GM12864 (cell line): Measurements from ENCODE around the gene MIA3.

Experiments used
- DNase-seq: peaks from one replicate; pipeline ENCODE4 v3.0.0-alpha.2; 2011; ENCODE audit warnings: low read depth
- H3K4me3 ChIP-seq: 2 replicates; pipeline ENCODE4 v1.5.1; 2011; ENCODE audit warnings: mild to moderate bottlenecking, low read depth, low read length, control low read depth
- TF ChIP-seq, protein P1 (sequence below): IDR thresholded peaks from 2 replicates; pipeline ENCODE4 v1.5.1; 2011; ENCODE audit warnings: low read depth, mild to moderate bottlenecking, moderate library complexity, low read length, control low read depth, inconsistent platforms; ENCODE audit errors: missing control alignments

MIA3 gene

DNA sequence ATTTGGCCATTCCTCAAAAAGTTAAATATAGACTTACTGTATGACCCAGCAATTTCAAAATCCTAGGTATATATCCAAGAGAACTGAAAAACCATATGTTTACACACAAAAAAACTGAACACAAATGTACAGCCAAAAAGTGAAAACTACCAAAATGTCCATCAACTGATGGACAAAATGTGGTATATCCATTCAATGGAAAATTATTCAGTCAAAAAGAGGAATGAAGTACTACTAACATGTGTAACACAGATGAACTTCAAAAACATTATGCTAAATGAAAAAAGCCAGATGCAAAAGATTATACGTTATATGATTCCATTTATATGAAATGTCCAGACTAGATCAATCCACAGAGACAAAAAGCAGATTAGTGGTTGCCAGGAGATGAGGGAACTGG is 86.4 kb downstream of the MIA3 start:
- TF ChIP-seq, protein P1, sequence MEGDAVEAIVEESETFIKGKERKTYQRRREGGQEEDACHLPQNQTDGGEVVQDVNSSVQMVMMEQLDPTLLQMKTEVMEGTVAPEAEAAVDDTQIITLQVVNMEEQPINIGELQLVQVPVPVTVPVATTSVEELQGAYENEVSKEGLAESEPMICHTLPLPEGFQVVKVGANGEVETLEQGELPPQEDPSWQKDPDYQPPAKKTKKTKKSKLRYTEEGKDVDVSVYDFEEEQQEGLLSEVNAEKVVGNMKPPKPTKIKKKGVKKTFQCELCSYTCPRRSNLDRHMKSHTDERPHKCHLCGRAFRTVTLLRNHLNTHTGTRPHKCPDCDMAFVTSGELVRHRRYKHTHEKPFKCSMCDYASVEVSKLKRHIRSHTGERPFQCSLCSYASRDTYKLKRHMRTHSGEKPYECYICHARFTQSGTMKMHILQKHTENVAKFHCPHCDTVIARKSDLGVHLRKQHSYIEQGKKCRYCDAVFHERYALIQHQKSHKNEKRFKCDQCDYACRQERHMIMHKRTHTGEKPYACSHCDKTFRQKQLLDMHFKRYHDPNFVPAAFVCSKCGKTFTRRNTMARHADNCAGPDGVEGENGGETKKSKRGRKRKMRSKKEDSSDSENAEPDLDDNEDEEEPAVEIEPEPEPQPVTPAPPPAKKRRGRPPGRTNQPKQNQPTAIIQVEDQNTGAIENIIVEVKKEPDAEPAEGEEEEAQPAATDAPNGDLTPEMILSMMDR = no peak
- no peak overlapping the region for H3K4me3 ChIP-seq
- DNase-seq = no peak

DNA sequence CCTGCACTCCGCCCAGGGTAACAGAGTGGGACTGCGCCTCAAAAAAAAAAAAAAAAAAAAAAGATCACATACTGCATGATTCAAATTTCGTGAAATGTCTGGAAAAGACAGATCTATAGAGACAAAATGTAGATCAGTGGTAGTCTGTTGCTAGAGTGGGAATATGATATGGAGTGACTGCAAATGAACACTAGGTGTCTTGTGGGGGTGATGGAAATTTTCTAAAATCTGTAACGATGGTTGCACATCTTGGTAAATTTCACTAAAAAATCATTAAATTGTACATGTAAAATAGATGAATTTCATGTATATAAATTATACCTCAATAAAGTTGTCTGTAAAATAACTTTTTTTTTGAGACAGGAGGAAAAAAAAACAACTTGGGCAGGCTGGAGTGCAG is 88.9 kb downstream of the MIA3 start:
- H3K4me3 ChIP-seq = no peak overlapping the region
- TF ChIP-seq, protein P1 = no peak
- no peak for DNase-seq

DNA sequence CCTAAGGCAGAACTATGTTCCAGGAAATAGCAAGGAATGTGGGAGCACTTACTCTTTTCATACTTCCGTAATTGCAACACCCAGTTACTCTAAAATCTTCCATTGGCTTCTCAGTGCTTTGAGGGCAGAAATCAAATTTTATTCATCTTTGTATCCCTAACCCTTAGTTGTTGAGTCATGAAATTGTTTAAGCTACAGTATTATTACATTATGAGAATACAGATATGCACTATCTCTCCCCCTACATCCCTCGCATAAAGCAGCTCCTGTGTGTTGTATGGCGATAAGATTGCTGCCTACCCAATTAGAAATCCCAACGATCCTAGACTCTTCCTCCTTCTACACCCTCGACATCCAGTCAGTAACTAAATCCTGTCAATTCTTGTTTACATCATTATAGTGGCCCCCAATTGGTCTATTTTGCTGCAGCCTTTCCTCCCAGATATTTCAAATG is 91.8 kb downstream of the MIA3 start:
- no peak overlapping the region for H3K4me3 ChIP-seq
- TF ChIP-seq, protein P1 = no peak
- no peak for DNase-seq

DNA sequence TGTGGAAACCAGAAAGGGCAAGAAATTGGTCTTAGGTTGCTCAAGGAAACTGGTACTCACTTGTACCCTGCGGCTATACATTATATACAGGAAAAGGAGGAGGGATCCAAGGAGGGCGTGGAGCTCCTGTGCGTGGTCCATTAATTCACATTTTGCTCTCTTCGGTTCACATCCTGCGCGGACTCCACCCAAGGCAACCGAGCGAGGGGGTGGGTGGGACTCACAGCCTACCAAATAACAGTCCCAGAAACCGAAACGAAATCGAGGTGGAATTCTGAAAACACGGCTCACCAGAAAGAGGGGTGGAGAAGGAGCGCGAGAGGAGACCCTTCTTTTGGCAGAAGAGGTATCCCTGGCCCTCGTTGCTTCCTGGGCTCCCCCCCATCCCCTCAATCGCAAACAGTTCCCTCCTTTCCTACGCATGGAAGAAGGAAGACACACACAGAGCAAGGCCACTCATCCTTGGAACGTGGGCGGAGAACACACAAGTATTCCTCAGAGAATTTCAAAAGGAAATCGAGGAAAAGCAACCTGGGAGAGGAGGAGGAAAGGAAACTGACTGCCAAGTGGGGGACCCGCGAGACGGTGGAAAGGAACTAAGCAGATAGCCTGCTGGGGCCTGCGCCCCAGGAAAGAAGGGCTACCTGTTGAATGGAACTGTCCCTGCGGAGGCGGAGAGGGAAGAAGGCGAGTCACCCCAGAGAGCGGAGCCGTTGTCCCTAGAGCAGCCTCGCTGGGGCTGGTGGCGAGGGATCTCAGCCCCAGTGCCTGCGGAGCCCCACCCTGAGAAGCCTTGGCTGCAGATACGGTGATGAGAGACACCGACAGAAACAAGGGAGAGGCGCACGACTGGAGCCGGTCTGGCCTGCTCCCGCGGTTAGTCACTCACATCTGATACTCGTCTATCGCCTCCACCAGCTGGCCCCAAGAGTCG is 93.7 kb downstream of the MIA3 start:
- DNase-seq = no peak
- TF ChIP-seq, protein P1 = no peak
- H3K4me3 ChIP-seq = peak overlapping the region; percentile 98

DNA sequence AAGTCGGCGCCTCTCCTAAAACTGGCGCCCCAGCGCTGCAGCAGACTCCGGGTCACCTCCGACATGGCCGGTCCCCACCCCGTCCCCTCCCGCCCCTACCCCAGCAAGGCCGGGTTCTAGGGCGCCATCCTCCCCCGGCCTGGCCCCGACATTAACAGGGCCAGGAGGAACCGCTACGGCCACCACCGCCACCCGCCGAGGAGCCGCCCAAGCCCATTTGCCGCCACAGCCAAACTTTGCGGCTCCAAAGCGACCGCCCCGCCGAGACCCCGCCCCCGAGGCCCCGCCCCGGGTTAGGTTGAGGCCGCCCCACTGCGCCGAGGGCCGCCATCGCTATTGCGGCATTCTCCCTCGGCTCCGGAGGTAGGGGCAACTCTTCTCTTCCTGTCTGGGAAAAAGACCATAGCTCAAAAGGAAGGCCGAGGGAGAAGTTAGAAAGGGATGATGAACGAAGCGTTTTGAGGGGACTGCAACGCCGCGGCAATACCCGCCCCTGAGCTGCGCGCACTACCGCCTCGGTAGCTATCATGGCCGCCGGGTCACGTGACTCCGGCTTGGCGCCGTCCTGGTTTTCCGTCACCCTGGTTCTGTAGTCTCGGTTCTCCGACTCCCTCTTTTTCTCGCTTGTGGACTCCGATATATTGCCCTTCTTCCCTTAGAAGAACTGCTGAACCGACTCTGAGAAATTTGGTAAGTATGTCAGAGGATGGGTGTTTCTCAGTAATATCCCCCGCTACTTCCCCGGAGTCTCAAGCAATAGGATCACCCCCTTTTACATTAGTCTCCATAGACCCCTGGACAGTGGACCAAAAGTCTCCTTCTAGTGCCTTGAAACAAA is 94.6 kb downstream of the MIA3 start, which contains the start of the genes AIDA and BROX:
Gene AIDA, minus strand, starts transcription at position 239 of the 838 bp plus-strand sequence. Its CDS starts 174 bp downstream, at position 65.
Gene BROX, plus strand, starts transcription at position 312 of the 838 bp plus-strand sequence. CDS start 3,136 bp downstream, outside the sequence.
- TF ChIP-seq, protein P1 = no peak
- peak within 1 kb of the TSS; percentile 98 for H3K4me3 ChIP-seq
- no peak for DNase-seq

DNA sequence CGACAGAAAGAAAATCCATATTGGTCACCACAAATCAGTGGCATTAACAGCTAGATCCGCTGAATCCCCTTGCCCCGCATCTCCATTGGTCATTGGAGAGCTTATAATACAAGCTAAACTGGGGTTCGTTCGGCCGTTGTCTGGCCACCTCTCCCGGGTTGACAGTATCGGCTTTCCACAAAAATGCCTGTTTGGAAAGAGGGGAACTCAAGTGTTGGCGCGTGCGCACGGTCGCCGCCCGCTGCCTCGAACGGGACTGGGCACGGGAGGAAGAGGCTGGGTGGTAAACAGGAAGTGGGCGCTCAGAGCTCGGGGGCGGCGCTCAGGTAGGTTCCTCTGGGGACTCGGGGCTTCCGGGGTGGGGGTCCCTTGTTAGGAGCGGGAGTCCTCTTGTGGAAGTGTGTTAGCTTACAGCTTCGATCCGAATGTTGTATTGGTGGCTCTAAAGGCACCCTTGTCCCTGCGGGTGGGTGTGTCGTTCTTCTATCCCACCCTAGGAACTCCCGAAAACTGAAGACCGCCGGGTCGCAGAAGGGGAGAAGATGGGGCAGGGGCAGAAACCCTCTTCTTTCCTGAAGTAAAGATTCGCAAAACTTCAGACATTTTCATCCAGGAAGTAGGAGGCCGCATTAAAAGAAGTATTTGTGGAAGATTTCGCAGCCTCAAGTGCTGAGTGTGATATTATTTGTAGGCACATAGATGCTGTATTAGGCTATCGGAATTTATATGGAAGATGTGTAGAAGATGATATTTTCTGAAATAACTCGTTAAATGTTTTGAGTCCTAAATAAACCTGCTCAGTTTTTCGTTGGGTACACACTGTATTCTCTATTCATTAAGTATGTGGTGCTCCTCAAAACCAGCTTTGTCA is 95.4 kb downstream of the MIA3 start:
- H3K4me3 ChIP-seq = peak overlapping the region; percentile 67
- TF ChIP-seq, protein P1 = no peak
- peak; percentile 89 for DNase-seq
